PC-9 (cell line): ENCODE results near the gene F13B.

Experiments
- EZH2 ChIP-seq: fragments of 200-600 bp; sonication (generic); IDR thresholded peaks from 2 replicates; pipeline ENCODE4 v1.8.0; 2017; ENCODE audit warnings: antibody characterized with exemption, low read depth
- TF ChIP-seq, protein P1 (sequence below): fragments of 200-600 bp; sonication (generic); conservative IDR thresholded peaks from 2 replicates; pipeline ENCODE4 v1.6.1; 2017; ENCODE audit warnings: mixed run types, antibody characterized with exemption, mild to moderate bottlenecking, moderate library complexity

DNA sequence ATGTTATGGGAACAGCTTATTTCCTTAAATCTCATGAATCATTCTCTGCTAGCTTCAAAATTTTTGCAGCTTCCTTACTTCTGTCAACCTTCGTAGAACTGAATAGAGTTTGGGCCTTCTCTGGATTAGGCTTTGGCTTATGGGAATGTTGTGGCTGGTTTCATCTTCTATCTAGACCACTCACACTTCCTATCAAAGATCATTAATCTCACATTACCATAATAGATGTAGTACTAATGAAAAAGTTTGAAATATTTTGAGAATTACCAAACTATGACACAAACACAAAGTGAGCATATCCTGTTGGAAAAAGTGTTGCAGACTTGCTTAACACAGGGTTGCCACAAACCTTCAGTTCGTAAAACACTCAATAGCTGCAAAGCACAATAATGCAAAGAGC lies 49.1 kb upstream of the F13B start:
- TF ChIP-seq, protein P1, sequence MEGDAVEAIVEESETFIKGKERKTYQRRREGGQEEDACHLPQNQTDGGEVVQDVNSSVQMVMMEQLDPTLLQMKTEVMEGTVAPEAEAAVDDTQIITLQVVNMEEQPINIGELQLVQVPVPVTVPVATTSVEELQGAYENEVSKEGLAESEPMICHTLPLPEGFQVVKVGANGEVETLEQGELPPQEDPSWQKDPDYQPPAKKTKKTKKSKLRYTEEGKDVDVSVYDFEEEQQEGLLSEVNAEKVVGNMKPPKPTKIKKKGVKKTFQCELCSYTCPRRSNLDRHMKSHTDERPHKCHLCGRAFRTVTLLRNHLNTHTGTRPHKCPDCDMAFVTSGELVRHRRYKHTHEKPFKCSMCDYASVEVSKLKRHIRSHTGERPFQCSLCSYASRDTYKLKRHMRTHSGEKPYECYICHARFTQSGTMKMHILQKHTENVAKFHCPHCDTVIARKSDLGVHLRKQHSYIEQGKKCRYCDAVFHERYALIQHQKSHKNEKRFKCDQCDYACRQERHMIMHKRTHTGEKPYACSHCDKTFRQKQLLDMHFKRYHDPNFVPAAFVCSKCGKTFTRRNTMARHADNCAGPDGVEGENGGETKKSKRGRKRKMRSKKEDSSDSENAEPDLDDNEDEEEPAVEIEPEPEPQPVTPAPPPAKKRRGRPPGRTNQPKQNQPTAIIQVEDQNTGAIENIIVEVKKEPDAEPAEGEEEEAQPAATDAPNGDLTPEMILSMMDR = no peak
- TF ChIP-seq EZH2 = no peak
